HG02798 (cell line): ENCODE measurements around the gene IGFL2.
"Not testable (repeated sequence)": the region's sequence is repeated elsewhere in the genome, so short reads cannot be mapped to it uniquely, and the experiment has no call there.

Experiments used
- ATAC-seq: cut with Tn5 transposase; IDR thresholded peaks from one replicate; pipeline ENCODE4 v1.9.1; 2021; ENCODE audit warnings: mild to moderate bottlenecking; ENCODE audit not compliant: unreplicated experiment, poor library complexity

Gene IGFL2

GRCh38 chr19:46147791-46148288, at the start of gene IGFL2:
Gene IGFL2, plus strand, starts transcription at chr19:46148238. Its CDS starts 41 bp downstream, at chr19:46148279.
- no peak for ATAC-seq

GRCh38 chr19:46100344-46100743, 47.7 kb upstream of the IGFL2 start:
- ATAC-seq: no peak

GRCh38 chr19:46101293-46101692, 46.7 kb upstream of the IGFL2 start:
- ATAC-seq: no peak

- not testable (repeated sequence) for ATAC-seq
Measured at GRCh38 chr19:46102333-46102732, 45.7 kb upstream of the IGFL2 start.

GRCh38 chr19:46107371-46107770, 40.7 kb upstream of the IGFL2 start:
- no peak for ATAC-seq

GRCh38 chr19:46109876-46110275, 38.2 kb upstream of the IGFL2 start:
- ATAC-seq: no peak

- no peak for ATAC-seq
Measured at GRCh38 chr19:46111376-46111775, 36.7 kb upstream of the IGFL2 start.

GRCh38 chr19:46112527-46112926, 35.5 kb upstream of the IGFL2 start:
- ATAC-seq: no peak

- ATAC-seq: no peak
Measured at GRCh38 chr19:46113726-46114125, 34.3 kb upstream of the IGFL2 start.

GRCh38 chr19:46115396-46116106, 32.5 kb upstream of the IGFL2 start:
- peak; percentile 76 for ATAC-seq

- ATAC-seq: no peak
Measured at GRCh38 chr19:46116121-46116520, 31.9 kb upstream of the IGFL2 start.

GRCh38 chr19:46118136-46118535, 29.9 kb upstream of the IGFL2 start:
- ATAC-seq: no peak

- no peak for ATAC-seq
Measured at GRCh38 chr19:46124638-46125115, 23.4 kb upstream of the IGFL2 start, which contains the start of gene IGFL3. Gene IGFL3, minus strand, starts transcription at chr19:46124688. Its CDS starts 39 bp downstream, at chr19:46124649.

GRCh38 chr19:46125447-46125846, 22.6 kb upstream of the IGFL2 start:
- ATAC-seq: no peak

GRCh38 chr19:46126086-46126580, 21.9 kb upstream of the IGFL2 start:
- ATAC-seq: no peak

GRCh38 chr19:46131485-46132143, 16.4 kb upstream of the IGFL2 start:
- ATAC-seq: no peak

GRCh38 chr19:46132508-46133100, 15.4 kb upstream of the IGFL2 start:
- no peak for ATAC-seq

GRCh38 chr19:46133101-46133627, 14.9 kb upstream of the IGFL2 start:
- no peak for ATAC-seq

GRCh38 chr19:46133777-46134241, 14.2 kb upstream of the IGFL2 start:
- no peak for ATAC-seq

- no peak for ATAC-seq
Measured at GRCh38 chr19:46134527-46134926, 13.5 kb upstream of the IGFL2 start.
